Measurements from ENCODE around the gene ADAMTS20. TPM values are rescaled to one million over a fixed set of nuclear protein-coding genes. Genes with fewer than 3 reads are reported as not detected.

Gene ADAMTS20
- total and polyA plus RNA-seq, 10 of the 15 experiments (the other 5 are each of a cell fraction or from before 2014, with no cell fraction given), result 0.33 TPM; not detected in 9

DNA sequence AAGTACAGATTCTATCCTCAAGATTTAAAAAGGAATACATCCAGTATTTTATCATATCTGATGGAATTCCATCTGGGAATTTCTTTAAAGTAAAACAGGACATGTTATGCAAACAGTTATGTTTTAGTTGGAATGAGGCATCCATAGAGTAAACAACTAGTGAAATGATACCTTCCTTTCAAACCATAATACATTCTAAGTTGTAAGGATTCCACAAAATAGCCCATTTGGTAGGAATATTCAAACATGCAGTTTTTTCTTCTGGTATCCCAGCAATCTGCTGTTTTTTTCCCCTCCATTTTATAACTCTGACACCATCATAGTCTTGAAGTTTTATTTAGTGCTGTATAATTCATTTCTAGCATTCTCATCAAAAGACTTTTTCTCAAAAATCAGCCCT is 149.6 kb downstream of the ADAMTS20 start:
- no peaks in the 10 kb centered on the region for H3K4me1 ChIP-seq (ENCODE audit: control insufficient read depth, insufficient read depth, low read length)
- POLR2A ChIA-PET, result no interaction called here
- FAIRE-seq (no peak), ATAC-seq (no peak), DNase-seq (ENCODE audit: low read depth, low spot score) (no peak)
- H3K79me2 ChIP-seq (ENCODE audit: control insufficient read depth, insufficient read depth, low read length), result no peaks in the 10 kb centered on the region
- no peak overlapping the region for H2AFZ ChIP-seq (ENCODE audit: control insufficient read depth, low read depth, low read length)
- H3K36me3 ChIP-seq (ENCODE audit: control insufficient read depth in 2 of 2, insufficient read depth in 2 of 2, low read length in 1 of 2), result no peaks in the 10 kb centered on the region
- no peak overlapping the region for H3K4me3 ChIP-seq
- H3K27ac ChIP-seq (ENCODE audit: control insufficient read depth, insufficient read depth), result no peak overlapping the region
- no peak overlapping the region for H3K4me2 ChIP-seq (ENCODE audit: control insufficient read depth, insufficient read depth)
- SMC1A ChIA-PET (ENCODE audit: uncharacterized antibody, unreplicated experiment), result no interaction called here
- in situ Hi-C loops (cut with MboI), result no loop called here
- H3K27me3 ChIP-seq (replicated peaks in 1 of 2; ENCODE audit: control insufficient read depth in 2 of 2, insufficient read depth in 2 of 2, low read length in 1 of 2), result no peaks in the 10 kb centered on the region
- TF ChIP-seq STAT1 (conservative IDR thresholded peaks at IDR 0.05) (no peak), ZSCAN29 (IDR thresholded peaks at IDR 0.05) (no peak), SP1 (IDR thresholded peaks at IDR 0.05; ENCODE audit: low read depth, low read length) (no peak), KDM1A (IDR thresholded peaks at IDR 0.05; ENCODE audit: borderline replicate concordance) (no peak)
- TF ChIP-seq, protein P1, sequence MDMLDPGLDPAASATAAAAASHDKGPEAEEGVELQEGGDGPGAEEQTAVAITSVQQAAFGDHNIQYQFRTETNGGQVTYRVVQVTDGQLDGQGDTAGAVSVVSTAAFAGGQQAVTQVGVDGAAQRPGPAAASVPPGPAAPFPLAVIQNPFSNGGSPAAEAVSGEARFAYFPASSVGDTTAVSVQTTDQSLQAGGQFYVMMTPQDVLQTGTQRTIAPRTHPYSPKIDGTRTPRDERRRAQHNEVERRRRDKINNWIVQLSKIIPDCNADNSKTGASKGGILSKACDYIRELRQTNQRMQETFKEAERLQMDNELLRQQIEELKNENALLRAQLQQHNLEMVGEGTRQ (IDR thresholded peaks at IDR 0.05; ENCODE audit: borderline replicate concordance, low read depth, low read length), result no peak
- CTCF ChIA-PET, result no interaction called here
- BruUV-seq (replicated peaks), result no TSS peak
- intact Hi-C loops (cut with micrococcal nuclease; ENCODE audit: unreplicated experiment), result no loop called here
- RAD21 ChIA-PET (ENCODE audit: unreplicated experiment), result no interaction called here
- H3K9me3 ChIP-seq (replicated peaks; ENCODE audit: control insufficient read depth, insufficient read depth, low read length), result no peaks in the 10 kb centered on the region
- H3K9ac ChIP-seq (ENCODE audit: control insufficient read depth, insufficient read depth, low read length), result no peak overlapping the region
- no peaks in the 10 kb centered on the region for H4K20me1 ChIP-seq (ENCODE audit: control insufficient read depth, insufficient read depth)

DNA sequence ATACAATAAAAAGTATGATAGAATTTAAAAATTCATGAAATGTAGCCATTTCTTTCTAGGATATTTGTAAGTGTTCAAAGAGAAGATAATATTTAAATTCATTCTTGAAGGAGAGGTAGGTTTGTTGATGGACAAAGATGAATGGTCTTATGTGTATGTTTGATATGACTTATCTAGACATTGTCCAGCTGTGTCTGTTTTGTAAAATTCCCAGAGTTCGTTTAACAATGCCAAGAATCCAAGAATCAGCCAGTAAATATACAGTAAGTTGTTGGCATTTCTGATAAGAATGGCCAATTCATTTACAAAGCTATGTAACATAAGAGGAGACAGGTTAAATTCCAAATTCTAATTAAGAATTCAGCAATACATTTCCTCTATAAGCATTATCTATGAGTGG is 150.9 kb downstream of the ADAMTS20 start:
- Histone ChIP-seq H3K9me3 (replicated peaks; ENCODE audit: control insufficient read depth, insufficient read depth, low read length) (no peaks in the 10 kb centered on the region), H3K27ac (ENCODE audit: control insufficient read depth, insufficient read depth) (no peak overlapping the region), H2AFZ (ENCODE audit: control insufficient read depth, low read depth, low read length) (no peak overlapping the region), H3K27me3 (replicated peaks in 1 of 2; ENCODE audit: control insufficient read depth in 2 of 2, insufficient read depth in 2 of 2, low read length in 1 of 2) (no peaks in the 10 kb centered on the region), H3K9ac (ENCODE audit: control insufficient read depth, insufficient read depth, low read length) (no peak overlapping the region), H3K4me1 (ENCODE audit: control insufficient read depth, insufficient read depth, low read length) (no peaks in the 10 kb centered on the region), H4K20me1 (ENCODE audit: control insufficient read depth, insufficient read depth) (no peaks in the 10 kb centered on the region), H3K4me3 (no peak overlapping the region), H3K79me2 (ENCODE audit: control insufficient read depth, insufficient read depth, low read length) (no peaks in the 10 kb centered on the region), H3K4me2 (ENCODE audit: control insufficient read depth, insufficient read depth) (no peak overlapping the region), H3K36me3 (ENCODE audit: control insufficient read depth in 2 of 2, insufficient read depth in 2 of 2, low read length in 1 of 2) (no peaks in the 10 kb centered on the region)
- intact Hi-C loops (cut with micrococcal nuclease; ENCODE audit: unreplicated experiment) (no loop called here), in situ Hi-C loops (cut with MboI) (no loop called here)
- no peak for TF ChIP-seq ZBED1 (IDR thresholded peaks at IDR 0.05; ENCODE audit: borderline replicate concordance)
- TF ChIP-seq, protein P2, sequence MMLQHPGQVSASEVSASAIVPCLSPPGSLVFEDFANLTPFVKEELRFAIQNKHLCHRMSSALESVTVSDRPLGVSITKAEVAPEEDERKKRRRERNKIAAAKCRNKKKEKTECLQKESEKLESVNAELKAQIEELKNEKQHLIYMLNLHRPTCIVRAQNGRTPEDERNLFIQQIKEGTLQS (IDR thresholded peaks at IDR 0.05; ENCODE audit: borderline replicate concordance, extremely low read depth, low read depth, low read length), result no peak
- 3% methylated on average over 1 of the region's 1 CpG for WGBS (ENCODE audit: insufficient coverage, insufficient replicate concordance, low lambda C conversion rate, missing lambda C conversion rate)
- no peak for ATAC-seq
- POLR2A ChIA-PET, result no interaction called here
- CTCF ChIA-PET, result interaction anchor here (0.7 kb wide), 1 partner anchor 26 kb away, joined by 3 read pairs; no protein-coding TSS in a partner anchor
- no peak for DNase-seq (ENCODE audit: low read depth, low spot score)
- no peak for FAIRE-seq
- RAD21 ChIA-PET (ENCODE audit: unreplicated experiment), result no interaction called here
- BruUV-seq (replicated peaks), result no TSS peak
- SMC1A ChIA-PET (ENCODE audit: uncharacterized antibody, unreplicated experiment), result no interaction called here

Measured in GM12878 (cell line).